ENCODE data around the gene ST7. TPM values are rescaled to one million over a fixed set of nuclear protein-coding genes. Genes with fewer than 3 reads are reported as not detected.

ST7 gene
- total and polyA plus RNA-seq, 2 of the 13 experiments (the other 11 are each of a cell fraction or from before 2014, with no cell fraction given) = 17.3 to 23.5 TPM

DNA sequence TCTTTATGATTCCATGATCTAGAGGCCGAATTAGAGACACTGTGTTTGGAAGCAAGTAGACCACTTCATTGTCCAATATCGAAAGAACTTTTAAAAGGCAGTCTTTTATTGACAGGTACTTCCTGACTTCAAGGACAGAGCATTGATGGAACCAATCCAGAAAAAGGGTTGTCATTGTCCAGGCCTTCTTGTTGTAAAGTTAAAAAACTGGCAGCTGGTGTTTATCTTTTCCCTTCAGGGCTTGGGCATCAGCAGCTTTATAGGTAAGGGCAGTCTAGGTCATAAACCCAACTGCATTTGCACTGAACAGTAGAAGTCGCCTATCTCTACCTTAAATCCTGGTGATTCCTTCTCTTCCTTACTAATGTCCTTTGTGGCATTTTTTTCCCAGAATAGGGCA, 95.6 kb downstream of the ST7 start:
- BruUV-seq (replicated peaks) = no TSS peak
- Histone ChIP-seq H2AFZ (ENCODE audit: low read length) (no peak overlapping the region), H3K27me3 (ENCODE audit: control insufficient read depth in 1 of 2, insufficient read depth in 2 of 2, low read length in 2 of 2) (no peaks in the 10 kb centered on the region), H4K20me1 (ENCODE audit: insufficient read depth, low read length) (no peaks in the 10 kb centered on the region; the same call in 1 of the 2 replicates), H3K4me3 (replicated peaks in 1 of 3; ENCODE audit: insufficient read depth in 1 of 3, low read depth in 2 of 3, low read length in 3 of 3) (no peak overlapping the region), H3K4me1 (ENCODE audit: insufficient read depth, low read length) (peaks cover 9% of the 10 kb centered on the region), H3K79me2 (ENCODE audit: insufficient read depth, low read length) (no peaks in the 10 kb centered on the region), H3K9ac (ENCODE audit: insufficient read depth, low read depth, low read length) (no peak overlapping the region), H3K36me3 (replicated peaks in 1 of 2; ENCODE audit: control insufficient read depth in 1 of 2, insufficient read depth in 2 of 2, low read length in 2 of 2) (no peaks in the 10 kb centered on the region), H3K9me3 (ENCODE audit: low read length) (no peaks in the 10 kb centered on the region), H3K4me2 (ENCODE audit: low read depth, low read length) (no peak overlapping the region), H3K27ac (ENCODE audit: extremely low read length, insufficient read depth, low read length) (no peak overlapping the region)
- WGBS (ENCODE audit: low lambda C conversion rate) = 84% methylated on average over 3 of the region's 3 CpGs
- POLR2A ChIA-PET = no interaction called here
- CTCF ChIA-PET (ENCODE audit: low intra/inter-chr PET ratio, low total read pairs) = no interaction called here
- in situ Hi-C loops (cut with HindIII; ENCODE audit: extremely low pct_ligation_motif_present, low pct_unique_long_range_greater_than_20kb) = no loop called here
- ATAC-seq (no peak), DNase-seq (ENCODE audit: low spot score) (no peak), FAIRE-seq (no peak)
- intact Hi-C loops (cut with micrococcal nuclease; ENCODE audit: unreplicated experiment) = no loop called here
- no peak for TF ChIP-seq ARNT2 (CRISPR knock-in tag; IDR thresholded peaks at IDR 0.05; ENCODE audit: low read depth)
- TF ChIP-seq KAT2B (IDR thresholded peaks at IDR 0.05; ENCODE audit: borderline replicate concordance, low read depth, low read length) = no peak
- no peak for TF ChIP-seq MLX (CRISPR knock-in tag; IDR thresholded peaks at IDR 0.05)

- ATAC-seq (no peak), FAIRE-seq (no peak), DNase-seq (ENCODE audit: low spot score) (no peak)
- no peak overlapping the region for H3K4me2 ChIP-seq (ENCODE audit: low read depth, low read length)
- BruUV-seq (replicated peaks) = no TSS peak
- no peak overlapping the region for H3K9ac ChIP-seq (ENCODE audit: insufficient read depth, low read depth, low read length)
- H2AFZ ChIP-seq (ENCODE audit: low read length) = no peak overlapping the region
- ChIA-PET POLR2A (no interaction called here), CTCF (ENCODE audit: low intra/inter-chr PET ratio, low total read pairs) (no interaction called here)
- TF ChIP-seq ELF3 (CRISPR knock-in tag; IDR thresholded peaks at IDR 0.05) (no peak), TCF7L2 (IDR thresholded peaks at IDR 0.05; ENCODE audit: low read depth, low read length) (no peak), SMARCE1 (IDR thresholded peaks at IDR 0.05; ENCODE audit: borderline replicate concordance) (no peak), XBP1 (CRISPR knock-in tag; IDR thresholded peaks at IDR 0.05) (no peak), MLXIP (CRISPR knock-in tag; IDR thresholded peaks at IDR 0.05; ENCODE audit: borderline replicate concordance) (no peak), SOX5 (CRISPR knock-in tag; IDR thresholded peaks at IDR 0.05; ENCODE audit: borderline replicate concordance) (no peak), YEATS4 (CRISPR knock-in tag; IDR thresholded peaks at IDR 0.05; ENCODE audit: borderline replicate concordance) (no peak), ZNF800 (CRISPR knock-in tag; IDR thresholded peaks at IDR 0.05) (no peak), RFX1 (IDR thresholded peaks at IDR 0.05) (no peak)
- TF ChIP-seq, protein P1, sequence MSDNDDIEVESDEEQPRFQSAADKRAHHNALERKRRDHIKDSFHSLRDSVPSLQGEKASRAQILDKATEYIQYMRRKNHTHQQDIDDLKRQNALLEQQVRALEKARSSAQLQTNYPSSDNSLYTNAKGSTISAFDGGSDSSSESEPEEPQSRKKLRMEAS (IDR thresholded peaks at IDR 0.05) = no peak
- no peak overlapping the region for H3K4me3 ChIP-seq (replicated peaks in 1 of 3; ENCODE audit: insufficient read depth in 1 of 3, low read depth in 2 of 3, low read length in 3 of 3)
- no peaks in the 10 kb centered on the region for H3K27me3 ChIP-seq (ENCODE audit: control insufficient read depth in 1 of 2, insufficient read depth in 2 of 2, low read length in 2 of 2)
- H3K9me3 ChIP-seq (ENCODE audit: low read length) = no peaks in the 10 kb centered on the region
- H3K36me3 ChIP-seq (replicated peaks in 1 of 2; ENCODE audit: control insufficient read depth in 1 of 2, insufficient read depth in 2 of 2, low read length in 2 of 2) = no peaks in the 10 kb centered on the region
- WGBS (ENCODE audit: low lambda C conversion rate) = 80% methylated on average over 1 of the region's 1 CpG
- H3K27ac ChIP-seq (ENCODE audit: extremely low read length, insufficient read depth, low read length) = no peak overlapping the region
- H3K4me1 ChIP-seq (ENCODE audit: insufficient read depth, low read length) = peaks cover 9% of the 10 kb centered on the region
- no peaks in the 10 kb centered on the region for H4K20me1 ChIP-seq (ENCODE audit: insufficient read depth, low read length)
- intact Hi-C loops (cut with micrococcal nuclease; ENCODE audit: unreplicated experiment) = no loop called here
- in situ Hi-C loops (cut with HindIII; ENCODE audit: extremely low pct_ligation_motif_present, low pct_unique_long_range_greater_than_20kb) = no loop called here
- H3K79me2 ChIP-seq (ENCODE audit: insufficient read depth, low read length) = no peaks in the 10 kb centered on the region
Observed at GRCh38 chr7:117051808-117052207, 98.5 kb downstream of the ST7 start.
